Lower leg skin (tissue), 4 donors: ENCODE measurements around the gene CLASP1. TPM values are rescaled to one million over a fixed set of nuclear protein-coding genes. Genes with fewer than 3 reads are reported as not detected.

ENCODE experiments used
- DNase-seq, 2 donors: peaks; one replicate each; pipeline ENCODE4 v3.0.0-alpha.2; 2019; ENCODE audit warnings: low spot score in 2 of 2
- H3K4me3 ChIP-seq: fragments of 200-600 bp; sonication (generic); 2 replicates; pipeline ENCODE4 v1.5.1; 2017; ENCODE audit warnings: mild to moderate bottlenecking, low read depth; ENCODE audit not compliant: poor library complexity, severe bottlenecking
- POLR2A ChIP-seq, 2 donors: fragments of 450-650 bp; IDR thresholded peaks; one replicate each; pipeline ENCODE4 v1.6.1; 2016 to 2017; ENCODE audit warnings: antibody characterized with exemption in 2 of 2, mild to moderate bottlenecking in 1 of 2, moderate library complexity in 1 of 2
- WGBS, 2 donors: methylation state at CpG; one replicate each; pipeline ENCODE4 v1.1.5; 2018; 5-methylcytosine and 5-hydroxymethylcytosine counted together
- intact Hi-C: fragments of 100-400 bp; cut with DNase I; formaldehyde crosslinking; loops from one replicate; pipeline ENCODE4 v1.15.0; 2023; ENCODE audit warnings: low total_unique reads
- total RNA-seq, 4 donors: library from RNA; depleted of rRNA; stranded (reverse); fragments of >200 nt; gene quantifications; one replicate each; pipeline ENCODE4 v1.1.0, GENCODE V29; 2016
- TF ChIP-seq, protein P1 (sequence below), 3 donors: fragments of 450-650 bp; IDR thresholded peaks; one replicate each; pipeline ENCODE4 v1.5.1; 2016; ENCODE audit warnings: antibody characterized with exemption in 3 of 3, mild to moderate bottlenecking in 3 of 3, moderate library complexity in 2 of 3

Gene CLASP1
- total RNA-seq, 4 donors from 2014 or later: 56.8 to 88.4 (median 69.0) TPM

DNA sequence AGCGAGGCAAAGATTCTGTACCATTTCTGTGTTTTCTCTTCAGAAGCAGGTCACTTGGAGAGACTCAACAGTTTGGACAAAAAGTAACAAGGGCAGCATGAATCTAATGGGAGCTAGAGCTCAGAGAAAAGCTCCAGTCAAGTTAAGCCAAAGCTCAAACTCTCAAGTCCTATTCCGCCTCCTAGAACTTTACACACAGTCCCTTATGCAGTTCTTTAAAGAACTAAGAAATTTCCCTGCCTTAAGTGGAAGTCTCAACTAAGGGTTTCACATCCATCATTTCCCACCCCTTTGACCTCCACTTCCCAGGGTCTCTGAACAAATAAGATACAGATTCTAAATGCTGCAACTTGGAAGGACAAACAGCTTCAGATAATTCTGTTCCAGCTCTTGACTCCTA lies 239.9 kb downstream of the CLASP1 start:
- intact Hi-C loops: no loop called here

DNA sequence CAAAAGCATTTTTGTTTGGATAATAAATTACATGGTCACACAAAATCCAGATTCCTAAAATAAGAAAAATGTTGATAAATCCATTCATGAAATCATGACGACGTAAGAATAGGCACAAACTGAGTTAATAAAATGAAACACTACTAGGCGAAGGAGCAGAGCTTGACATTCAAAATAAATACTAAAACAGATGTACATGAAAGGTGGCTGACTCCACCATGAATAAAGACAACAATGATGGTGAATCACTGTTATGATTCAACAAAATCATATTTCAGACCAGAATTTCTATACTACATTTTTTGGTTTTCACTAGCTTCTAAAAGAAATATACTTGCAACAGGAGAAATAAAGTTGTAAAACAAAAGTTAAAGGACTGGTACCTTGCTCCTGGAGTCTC lies 240.6 kb downstream of the CLASP1 start:
- TF ChIP-seq, protein P1, sequence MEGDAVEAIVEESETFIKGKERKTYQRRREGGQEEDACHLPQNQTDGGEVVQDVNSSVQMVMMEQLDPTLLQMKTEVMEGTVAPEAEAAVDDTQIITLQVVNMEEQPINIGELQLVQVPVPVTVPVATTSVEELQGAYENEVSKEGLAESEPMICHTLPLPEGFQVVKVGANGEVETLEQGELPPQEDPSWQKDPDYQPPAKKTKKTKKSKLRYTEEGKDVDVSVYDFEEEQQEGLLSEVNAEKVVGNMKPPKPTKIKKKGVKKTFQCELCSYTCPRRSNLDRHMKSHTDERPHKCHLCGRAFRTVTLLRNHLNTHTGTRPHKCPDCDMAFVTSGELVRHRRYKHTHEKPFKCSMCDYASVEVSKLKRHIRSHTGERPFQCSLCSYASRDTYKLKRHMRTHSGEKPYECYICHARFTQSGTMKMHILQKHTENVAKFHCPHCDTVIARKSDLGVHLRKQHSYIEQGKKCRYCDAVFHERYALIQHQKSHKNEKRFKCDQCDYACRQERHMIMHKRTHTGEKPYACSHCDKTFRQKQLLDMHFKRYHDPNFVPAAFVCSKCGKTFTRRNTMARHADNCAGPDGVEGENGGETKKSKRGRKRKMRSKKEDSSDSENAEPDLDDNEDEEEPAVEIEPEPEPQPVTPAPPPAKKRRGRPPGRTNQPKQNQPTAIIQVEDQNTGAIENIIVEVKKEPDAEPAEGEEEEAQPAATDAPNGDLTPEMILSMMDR (IDR thresholded peaks at IDR 0.05): no peak
- no peak for TF ChIP-seq POLR2A (IDR thresholded peaks at IDR 0.05)
- intact Hi-C loops: no loop called here
- DNase-seq: no peak
- no peak overlapping the region for H3K4me3 ChIP-seq
- WGBS, 2 donors: 91 to 94% methylated on average over 3 of the region's 3 CpGs

More for the DNA sequence above, 239.9 kb downstream of the CLASP1 start:
- TF ChIP-seq, protein P1 (IDR thresholded peaks at IDR 0.05): no peak
- TF ChIP-seq POLR2A (IDR thresholded peaks at IDR 0.05): no peak
- H3K4me3 ChIP-seq: no peak overlapping the region
- no peak for DNase-seq
- WGBS, 2 donors: 97 to 100% methylated on average over 2 of the region's 2 CpGs

DNA sequence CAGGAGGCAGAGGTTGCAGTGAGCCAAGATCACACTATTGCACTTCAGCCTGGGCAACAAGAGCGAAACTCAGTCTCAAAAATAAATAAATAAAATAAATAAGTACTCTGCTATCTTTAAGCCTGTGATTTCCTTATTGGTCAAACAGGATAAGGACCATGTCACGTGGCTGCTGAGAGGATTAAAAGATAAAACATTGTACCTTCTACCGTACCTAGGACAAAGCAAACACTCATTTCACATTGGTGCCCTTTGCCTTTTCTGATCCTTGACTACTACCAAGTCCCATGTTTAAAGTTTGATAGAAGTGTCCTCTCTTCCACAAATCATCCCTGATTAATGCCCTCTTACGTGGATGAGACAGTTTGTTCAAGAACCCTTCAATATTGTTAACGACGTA lies 244.0 kb downstream of the CLASP1 start:
- TF ChIP-seq, protein P1 (IDR thresholded peaks at IDR 0.05): no peak
- no peak for TF ChIP-seq POLR2A (IDR thresholded peaks at IDR 0.05)
- intact Hi-C loops: no loop called here
- 97% methylated on average over 6 of the region's 6 CpGs for WGBS, 2 donors

DNA sequence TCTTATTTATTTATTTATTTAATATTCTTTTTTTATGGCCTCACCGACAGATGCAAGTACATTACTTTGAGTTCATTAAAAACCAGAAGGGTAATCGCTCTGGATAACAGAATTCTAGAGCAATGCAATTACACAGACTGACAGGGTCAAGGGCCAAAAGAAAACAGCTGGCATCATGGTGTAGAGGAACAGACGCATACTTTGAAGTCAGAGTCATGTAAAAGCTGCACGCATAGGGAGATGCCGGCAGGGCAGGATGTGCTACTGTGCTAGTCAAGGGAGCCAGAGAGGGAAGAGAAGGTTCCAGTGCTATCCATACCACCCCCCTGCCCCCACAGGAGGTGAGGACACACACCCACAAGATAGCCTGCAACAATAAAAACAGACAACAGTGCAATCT lies 249.1 kb downstream of the CLASP1 start:
- intact Hi-C loops: no loop called here
- 83 to 92% methylated on average over 5 of the region's 5 CpGs for WGBS, 2 donors
- H3K4me3 ChIP-seq: no peak overlapping the region
- DNase-seq: no peak
- no peak for TF ChIP-seq POLR2A (IDR thresholded peaks at IDR 0.05)
- TF ChIP-seq, protein P1 (IDR thresholded peaks at IDR 0.05): no peak

More for the DNA sequence above, 244.0 kb downstream of the CLASP1 start:
- no peak for DNase-seq
- no peak overlapping the region for H3K4me3 ChIP-seq

DNA sequence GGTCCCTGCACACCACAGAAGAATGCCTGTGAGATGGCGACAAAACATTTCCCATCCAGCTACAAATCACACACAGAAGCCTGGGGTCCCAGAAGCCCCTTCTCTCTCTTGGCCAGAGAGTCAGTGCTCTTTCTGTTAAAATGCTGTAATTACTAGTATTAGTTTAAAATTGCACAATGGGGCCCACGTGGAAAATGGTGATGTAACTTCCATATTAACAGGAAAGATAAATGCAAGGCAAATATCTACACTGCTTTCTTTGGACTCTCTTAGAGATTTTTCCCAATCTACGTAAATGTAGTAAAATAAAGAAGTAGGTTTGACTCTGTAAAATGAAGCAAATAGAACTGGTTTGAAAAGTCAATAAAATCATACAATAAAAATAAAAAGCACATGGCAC lies 250.4 kb downstream of the CLASP1 start:
- intact Hi-C loops: no loop called here
- DNase-seq: no peak
- no peak for TF ChIP-seq POLR2A (IDR thresholded peaks at IDR 0.05)
- TF ChIP-seq, protein P1 (IDR thresholded peaks at IDR 0.05): no peak
- WGBS, 2 donors: 84 to 86% methylated on average over 3 of the region's 3 CpGs
- H3K4me3 ChIP-seq: no peak overlapping the region

DNA sequence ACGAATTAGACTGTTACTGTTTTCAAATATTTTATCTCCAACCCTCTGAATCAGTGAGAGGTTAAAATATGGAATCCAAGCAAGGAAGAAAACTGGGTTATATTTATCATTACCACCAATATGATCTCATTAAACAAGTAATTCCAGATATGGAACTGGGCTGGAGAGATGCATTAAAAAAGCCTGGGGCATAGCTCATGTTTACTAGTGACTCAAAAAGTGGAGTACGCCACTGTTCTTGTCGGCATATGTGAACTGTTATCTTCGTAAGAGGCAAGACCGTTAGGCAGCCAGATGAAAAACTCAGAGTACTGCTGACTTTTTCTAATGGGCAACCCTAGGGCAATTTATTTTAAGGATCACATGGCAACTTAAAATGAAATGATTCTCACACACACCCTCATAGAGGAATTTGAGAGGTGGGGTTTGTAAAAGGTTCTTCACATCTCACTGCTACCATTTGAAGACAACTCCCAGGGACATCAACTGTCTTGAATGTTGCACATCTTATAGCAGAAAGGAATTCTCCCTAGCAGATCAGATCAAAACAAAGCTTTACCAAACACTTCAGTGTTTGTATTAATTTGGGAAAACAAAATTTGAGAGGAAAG lies 259.1 kb downstream of the CLASP1 start:
- WGBS, 2 donors: 47 to 60% methylated on average over 5 of the region's 5 CpGs

More for the DNA sequence above, 259.1 kb downstream of the CLASP1 start:
- no peak overlapping the region for H3K4me3 ChIP-seq
- DNase-seq: no peak
- TF ChIP-seq POLR2A (IDR thresholded peaks at IDR 0.05): no peak
- TF ChIP-seq, protein P1 (IDR thresholded peaks at IDR 0.05): no peak
- intact Hi-C loops: no loop called here
